ENCODE measurements around the gene HIRA.
A peak's percentile ranks its signal among the peaks of the same experiment; 100 is the strongest.

The HIRA gene
- 9.0 to 14.8 (median 10.6) reads per million in 3 experiments for total RNA-seq

- DNase-seq = peak; percentile 83
Measured at GRCh38 chr22:19431649-19432132, at the start of gene HIRA. HIRA (minus strand) TSS chr22:19431733; CDS start chr22:19431476, 257 bp downstream.

GRCh38 chr22:19480789-19481188 lies 49.3 kb upstream of the HIRA start:
- DNase-seq = no peak

- DNase-seq = no peak
Measured at GRCh38 chr22:19480173-19480568, 48.6 kb upstream of the HIRA start.

GRCh38 chr22:19479355-19480172 lies 48.0 kb upstream of the HIRA start, which contains the start of gene CDC45:
CDC45 (plus strand) TSS chr22:19479920; CDS start chr22:19479969, 49 bp downstream.
- peak; percentile 94 for DNase-seq

GRCh38 chr22:19478901-19479354 lies 47.4 kb upstream of the HIRA start, which contains the start of gene UFD1:
UFD1 (minus strand) TSS chr22:19479193; CDS start chr22:19479085, 108 bp downstream.
- peak; percentile 80 for DNase-seq

GRCh38 chr22:19478045-19478900 lies 46.7 kb upstream of the HIRA start:
- peak; percentile 18 for DNase-seq

GRCh38 chr22:19477321-19478044 lies 46.0 kb upstream of the HIRA start:
- DNase-seq = peak; percentile 8

- no peak for DNase-seq
Measured at GRCh38 chr22:19476023-19476422, 44.5 kb upstream of the HIRA start.

GRCh38 chr22:19473578-19473977 lies 42.0 kb upstream of the HIRA start:
- DNase-seq = no peak

GRCh38 chr22:19472233-19472632 lies 40.7 kb upstream of the HIRA start:
- DNase-seq = no peak

GRCh38 chr22:19471572-19471971 lies 40.0 kb upstream of the HIRA start:
- no peak for DNase-seq

- DNase-seq = no peak
Measured at GRCh38 chr22:19470010-19470409, 38.5 kb upstream of the HIRA start.

GRCh38 chr22:19469421-19469820 lies 37.9 kb upstream of the HIRA start:
- DNase-seq = no peak

- DNase-seq = no peak
Measured at GRCh38 chr22:19467912-19468311, 36.4 kb upstream of the HIRA start.

GRCh38 chr22:19466848-19467752 lies 35.6 kb upstream of the HIRA start:
- no peak for DNase-seq

GRCh38 chr22:19466126-19466716 lies 34.7 kb upstream of the HIRA start:
- no peak for DNase-seq

- no peak for DNase-seq
Measured at GRCh38 chr22:19464975-19465374, 33.4 kb upstream of the HIRA start.

GRCh38 chr22:19464546-19464945 lies 33.0 kb upstream of the HIRA start:
- DNase-seq = no peak

GRCh38 chr22:19463491-19464469 lies 32.2 kb upstream of the HIRA start:
- DNase-seq = no peak

GRCh38 chr22:19463008-19463407 lies 31.5 kb upstream of the HIRA start:
- DNase-seq = no peak
